Endothelial cell (in vitro differentiated cells): ENCODE measurements around the gene SP7. TPM values are rescaled to one million over a fixed set of nuclear protein-coding genes. Genes with fewer than 3 reads are reported as not detected.
"Not testable (repeated sequence)": the region's sequence is repeated elsewhere in the genome, so short reads cannot be mapped to it uniquely, and the experiment has no call there.

Source experiments
- DNase-seq: peaks from one replicate; pipeline ENCODE4 v3.0.0; 2021; ENCODE audit warnings: low spot score
- H3K27ac Mint-ChIP-seq: one replicate; pipeline ENCODE4 v1.8.0; 2021; ENCODE audit warnings: mixed read lengths, inconsistent platforms; ENCODE audit not compliant: unreplicated experiment
- H3K27me3 Mint-ChIP-seq: one replicate; pipeline ENCODE4 v1.8.0; 2021; ENCODE audit warnings: mild to moderate bottlenecking, moderate library complexity, mixed read lengths, inconsistent platforms; ENCODE audit not compliant: unreplicated experiment
- H3K36me3 Mint-ChIP-seq: one replicate; pipeline ENCODE4 v1.8.0; 2021; ENCODE audit warnings: mild to moderate bottlenecking, low read depth, mixed read lengths, inconsistent platforms; ENCODE audit not compliant: unreplicated experiment
- H3K4me1 Mint-ChIP-seq: one replicate; pipeline ENCODE4 v1.8.0; 2021; ENCODE audit warnings: mild to moderate bottlenecking, mixed read lengths, inconsistent platforms; ENCODE audit not compliant: unreplicated experiment
- H3K4me3 Mint-ChIP-seq: one replicate; pipeline ENCODE4 v1.8.0; 2021; ENCODE audit warnings: mild to moderate bottlenecking, mixed read lengths, inconsistent platforms; ENCODE audit not compliant: unreplicated experiment
- H3K9me3 Mint-ChIP-seq: one replicate; pipeline ENCODE4 v1.8.0; 2021; ENCODE audit warnings: mixed read lengths, inconsistent platforms; ENCODE audit not compliant: unreplicated experiment
- CTCF ChIP-seq: fragments of 200-600 bp; sonication (generic); IDR thresholded peaks from one replicate; pipeline ENCODE4 v1.5.0; 2021; ENCODE audit warnings: antibody characterized with exemption; ENCODE audit not compliant: unreplicated experiment
- total RNA-seq: library from RNA; stranded (reverse); fragmentation: NEBNext Ultra II Directional; extraction: Animal tissue kit (Norgen Biotek cat#: 25700); gene quantifications from one replicate; pipeline ENCODE4 v1.2.1, GENCODE V29; 2021; ENCODE audit not compliant: unreplicated experiment

SP7 gene
- total RNA-seq, 1 donor from 2014 or later: 3.6 TPM

DNA sequence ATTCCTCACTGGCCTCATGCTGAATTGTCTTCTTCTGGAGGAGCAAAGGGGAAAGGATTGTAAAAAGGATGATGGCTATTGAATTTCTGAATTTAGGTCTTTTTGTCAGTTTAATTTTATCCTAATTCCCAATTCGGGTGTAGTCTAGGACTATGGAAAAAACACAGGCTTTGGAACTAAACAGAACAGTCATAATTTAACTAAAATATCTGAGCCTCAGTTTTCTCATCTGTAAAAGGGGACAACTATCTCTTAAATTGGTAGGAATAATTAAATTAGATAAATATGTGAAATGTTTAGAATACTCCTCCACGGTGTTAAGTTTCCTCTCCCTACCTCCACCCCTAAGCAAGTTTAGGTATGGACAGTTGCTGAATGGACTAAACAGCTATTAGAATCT is 40.6 kb upstream of the SP7 start:
- Mint-ChIP-seq H3K27me3 (peaks cover 7% of the 10 kb centered on the region), H3K36me3 (peaks cover 8% of the 10 kb centered on the region), H3K4me3 (no peak overlapping the region), H3K9me3 (no peaks in the 10 kb centered on the region), H3K27ac (no peak overlapping the region), H3K4me1 (peaks cover 19% of the 10 kb centered on the region)
- DNase-seq: no peak
- no peak for TF ChIP-seq CTCF

GRCh38 chr12:53374277-53374676 is 38.1 kb upstream of the SP7 start:
- not testable (repeated sequence) for DNase-seq

GRCh38 chr12:53373554-53374133 is 37.5 kb upstream of the SP7 start:
- peaks cover 18% of the 10 kb centered on the region for H3K4me1 Mint-ChIP-seq
- H3K27ac Mint-ChIP-seq, H3K4me3 Mint-ChIP-seq, H3K36me3 Mint-ChIP-seq, H3K27me3 Mint-ChIP-seq, DNase-seq, H3K9me3 Mint-ChIP-seq: not testable (repeated sequence)

More at GRCh38 chr12:53374277-53374676, 38.1 kb upstream of the SP7 start:
- H3K9me3 Mint-ChIP-seq, H3K27ac Mint-ChIP-seq, H3K36me3 Mint-ChIP-seq, H3K27me3 Mint-ChIP-seq, H3K4me3 Mint-ChIP-seq: not testable (repeated sequence)
- peaks cover 18% of the 10 kb centered on the region for H3K4me1 Mint-ChIP-seq

GRCh38 chr12:53365245-53365904 is 29.2 kb upstream of the SP7 start:
- Mint-ChIP-seq H3K27me3 (peaks cover 2% of the 10 kb centered on the region), H3K4me1 (no peaks in the 10 kb centered on the region), H3K27ac (no peak overlapping the region), H3K9me3 (no peaks in the 10 kb centered on the region), H3K4me3 (no peak overlapping the region), H3K36me3 (no peaks in the 10 kb centered on the region)
- no peak for DNase-seq
- TF ChIP-seq CTCF: no peak

GRCh38 chr12:53361638-53362037 is 25.5 kb upstream of the SP7 start:
- H3K4me3 Mint-ChIP-seq, H3K4me1 Mint-ChIP-seq, H3K36me3 Mint-ChIP-seq: not testable (repeated sequence)

DNA sequence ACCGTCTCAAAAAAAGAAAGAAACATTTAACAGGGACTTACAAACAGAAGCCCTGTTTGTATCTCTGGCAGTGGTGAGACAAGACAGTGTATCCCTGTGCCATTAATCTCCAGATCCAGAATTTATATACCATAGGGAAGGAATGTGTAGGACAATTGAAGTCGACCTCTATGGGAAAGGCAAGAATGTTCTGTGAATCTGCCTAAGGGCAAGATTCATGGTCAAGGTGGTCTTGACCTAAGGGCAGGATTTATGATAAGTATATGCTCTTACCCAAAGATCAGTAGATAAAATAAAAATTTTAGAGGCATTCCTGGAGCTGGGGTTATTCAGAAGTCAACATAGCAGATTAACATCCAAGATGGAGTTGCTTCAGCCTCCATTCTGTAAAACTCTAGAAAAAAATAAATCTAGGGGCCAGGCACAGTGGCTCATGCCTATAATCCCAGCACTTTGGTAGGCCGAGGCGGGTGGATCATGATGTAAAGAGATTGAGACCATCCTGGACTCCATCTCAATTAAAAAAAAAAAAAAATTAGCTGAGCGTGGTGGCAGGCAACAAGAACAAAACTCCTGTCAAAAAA is 22.8 kb upstream of the SP7 start:
- DNase-seq: no peak
- Mint-ChIP-seq H3K4me3 (no peak overlapping the region), H3K36me3 (no peaks in the 10 kb centered on the region), H3K27ac (no peak overlapping the region), H3K9me3 (no peaks in the 10 kb centered on the region), H3K4me1 (peaks cover 6% of the 10 kb centered on the region), H3K27me3 (peaks cover 2% of the 10 kb centered on the region)
- no peak for TF ChIP-seq CTCF

More at GRCh38 chr12:53361638-53362037, 25.5 kb upstream of the SP7 start:
- not testable (repeated sequence) for H3K9me3 Mint-ChIP-seq, DNase-seq, H3K27me3 Mint-ChIP-seq, H3K27ac Mint-ChIP-seq
